Smooth muscle cell (in vitro differentiated cells): Measurements from ENCODE around the gene KIAA2012. TPM values are rescaled to one million over a fixed set of nuclear protein-coding genes. Genes with fewer than 3 reads are reported as not detected.
A peak's percentile ranks its signal among the peaks of the same experiment; 100 is the strongest.

Source experiments
- DNase-seq: peaks from one replicate; lab custom pipeline; 2025; ENCODE audit not compliant: unreplicated experiment; lab: John Stamatoyannopoulos, UW
- H2AFZ ChIP-seq: fragments of 200-600 bp; sonication (generic); 2 replicates; pipeline ENCODE4 v1.6.0; 2016; ENCODE audit warnings: antibody characterized with exemption, low read depth, mild to moderate bottlenecking
- H3F3A ChIP-seq: fragments of 200-600 bp; sonication (generic); 2 replicates; pipeline ENCODE4 v1.6.0; 2017; ENCODE audit warnings: antibody characterized with exemption, low read depth
- H3K27ac ChIP-seq: fragments of 200-600 bp; sonication (generic); 2 replicates; pipeline ENCODE4 v1.5.1; 2016; ENCODE audit warnings: low read depth, mild to moderate bottlenecking
- H3K27me3 ChIP-seq: fragments of 200-600 bp; sonication (generic); 2 replicates; pipeline ENCODE4 v1.6.1; 2016; ENCODE audit warnings: low read depth, mild to moderate bottlenecking
- H3K36me3 ChIP-seq: fragments of 200-600 bp; sonication (generic); 2 replicates; pipeline ENCODE4 v1.5.1; 2016; ENCODE audit warnings: low read depth
- H3K4me1 ChIP-seq: fragments of 200-600 bp; sonication (generic); 2 replicates; pipeline ENCODE4 v1.5.1; 2016; ENCODE audit warnings: low read depth
- H3K4me2 ChIP-seq: fragments of 200-600 bp; sonication (generic); 2 replicates; pipeline ENCODE4 v1.6.0; 2016; ENCODE audit warnings: mild to moderate bottlenecking
- H3K4me3 ChIP-seq: fragments of 200-600 bp; sonication (generic); 2 replicates; pipeline ENCODE4 v1.5.1; 2016; ENCODE audit warnings: mild to moderate bottlenecking
- H3K79me2 ChIP-seq: fragments of 200-600 bp; sonication (generic); 2 replicates; pipeline ENCODE4 v1.6.0; 2016; ENCODE audit warnings: low read depth, mild to moderate bottlenecking
- H3K9ac ChIP-seq: fragments of 200-600 bp; sonication (generic); 2 replicates; pipeline ENCODE4 v1.6.0; 2016; ENCODE audit warnings: low read depth
- H3K9me3 ChIP-seq: fragments of 200-600 bp; sonication (generic); replicated peaks from 2 replicates; pipeline ENCODE4 v1.5.1; 2016; ENCODE audit warnings: low read depth
- H4K20me1 ChIP-seq: fragments of 200-600 bp; sonication (generic); 2 replicates; pipeline ENCODE4 v1.6.0; 2016; ENCODE audit warnings: low read depth
- CTCF ChIP-seq: fragments of 200-600 bp; sonication (generic); IDR thresholded peaks from 2 replicates; pipeline ENCODE4 v1.5.1; 2017; ENCODE audit warnings: borderline replicate concordance, mild to moderate bottlenecking, antibody characterized with exemption; ENCODE audit not compliant: insufficient read depth, poor library complexity, severe bottlenecking
- WGBS: methylation state at CpG from one replicate; pipeline ENCODE4 v1.1.7; 2016; ENCODE audit warnings: low lambda C conversion rate; 5-methylcytosine and 5-hydroxymethylcytosine counted together
- polyA plus RNA-seq: library from polyadenylated mRNA; unstranded; fragments of >200 nt; fragmentation: Nextera tagmentation; extraction: Ambion mirVana; gene quantifications from 2 replicates; pipeline ENCODE4 v1.2.1, GENCODE V29; 2016
- total RNA-seq: library from RNA; depleted of rRNA; stranded (reverse); fragments of >200 nt; gene quantifications from 2 replicates; pipeline ENCODE4 v1.2.3, GENCODE V29; 2014

KIAA2012 gene
- total and polyA plus RNA-seq, 2 experiments from 2014 or later = not detected

GRCh38 chr2:202164411-202164810, 91.4 kb downstream of the KIAA2012 start:
- no peaks in the 10 kb centered on the region for H4K20me1 ChIP-seq
- 17% methylated on average over 3 of the region's 3 CpGs for WGBS
- H3K27me3 ChIP-seq = no peaks in the 10 kb centered on the region
- peaks cover 25% of the 10 kb centered on the region for H3F3A ChIP-seq
- no peak overlapping the region for H3K4me3 ChIP-seq
- no peak overlapping the region for H2AFZ ChIP-seq
- no peak for DNase-seq
- no peaks in the 10 kb centered on the region for H3K9me3 ChIP-seq
- H3K9ac ChIP-seq = no peak overlapping the region
- H3K36me3 ChIP-seq = no peaks in the 10 kb centered on the region
- TF ChIP-seq CTCF = no peak
- H3K79me2 ChIP-seq = no peaks in the 10 kb centered on the region
- peaks cover 19% of the 10 kb centered on the region for H3K4me1 ChIP-seq
- H3K27ac ChIP-seq = peak overlapping the region; percentile 76
- H3K4me2 ChIP-seq = peak overlapping the region; percentile 29

GRCh38 chr2:202165208-202165607, 92.2 kb downstream of the KIAA2012 start:
- Histone ChIP-seq H3K4me1 (peaks cover 19% of the 10 kb centered on the region), H3K27me3 (no peaks in the 10 kb centered on the region), H4K20me1 (no peaks in the 10 kb centered on the region), H3F3A (peaks cover 25% of the 10 kb centered on the region), H2AFZ (no peak overlapping the region), H3K4me3 (no peak overlapping the region), H3K4me2 (no peak overlapping the region), H3K9ac (no peak overlapping the region), H3K36me3 (no peaks in the 10 kb centered on the region), H3K79me2 (no peaks in the 10 kb centered on the region), H3K27ac (peak overlapping the region; percentile 76), H3K9me3 (no peaks in the 10 kb centered on the region)
- 90% methylated on average over 5 of the region's 5 CpGs for WGBS
- TF ChIP-seq CTCF = no peak
- DNase-seq = no peak

GRCh38 chr2:202165945-202166344, 92.9 kb downstream of the KIAA2012 start:
- H3F3A ChIP-seq = peaks cover 19% of the 10 kb centered on the region
- H3K27me3 ChIP-seq = no peaks in the 10 kb centered on the region
- no peaks in the 10 kb centered on the region for H3K79me2 ChIP-seq
- H3K27ac ChIP-seq = no peak overlapping the region
- H2AFZ ChIP-seq = no peak overlapping the region
- no peaks in the 10 kb centered on the region for H4K20me1 ChIP-seq
- no peak for DNase-seq
- no peak overlapping the region for H3K4me3 ChIP-seq
- no peak overlapping the region for H3K9ac ChIP-seq
- H3K36me3 ChIP-seq = no peaks in the 10 kb centered on the region
- H3K4me2 ChIP-seq = no peak overlapping the region
- WGBS = 50% methylated on average over 1 of the region's 1 CpG
- TF ChIP-seq CTCF = no peak
- no peaks in the 10 kb centered on the region for H3K9me3 ChIP-seq
- H3K4me1 ChIP-seq = peaks cover 16% of the 10 kb centered on the region

- peaks cover 8% of the 10 kb centered on the region for H3K4me1 ChIP-seq
- no peak overlapping the region for H3K4me2 ChIP-seq
- H3F3A ChIP-seq = peaks cover 7% of the 10 kb centered on the region
- no peaks in the 10 kb centered on the region for H4K20me1 ChIP-seq
- H3K27ac ChIP-seq = no peak overlapping the region
- TF ChIP-seq CTCF = no peak
- no peaks in the 10 kb centered on the region for H3K36me3 ChIP-seq
- no peaks in the 10 kb centered on the region for H3K79me2 ChIP-seq
- H3K9ac ChIP-seq = no peak overlapping the region
- no peaks in the 10 kb centered on the region for H3K27me3 ChIP-seq
- H3K4me3 ChIP-seq = no peak overlapping the region
- H3K9me3 ChIP-seq = no peaks in the 10 kb centered on the region
- H2AFZ ChIP-seq = no peak overlapping the region
- DNase-seq = no peak
Observed at GRCh38 chr2:202169131-202169530, 96.1 kb downstream of the KIAA2012 start.
